ENCODE measurements around the gene SLC16A9.

SLC16A9 gene

DNA sequence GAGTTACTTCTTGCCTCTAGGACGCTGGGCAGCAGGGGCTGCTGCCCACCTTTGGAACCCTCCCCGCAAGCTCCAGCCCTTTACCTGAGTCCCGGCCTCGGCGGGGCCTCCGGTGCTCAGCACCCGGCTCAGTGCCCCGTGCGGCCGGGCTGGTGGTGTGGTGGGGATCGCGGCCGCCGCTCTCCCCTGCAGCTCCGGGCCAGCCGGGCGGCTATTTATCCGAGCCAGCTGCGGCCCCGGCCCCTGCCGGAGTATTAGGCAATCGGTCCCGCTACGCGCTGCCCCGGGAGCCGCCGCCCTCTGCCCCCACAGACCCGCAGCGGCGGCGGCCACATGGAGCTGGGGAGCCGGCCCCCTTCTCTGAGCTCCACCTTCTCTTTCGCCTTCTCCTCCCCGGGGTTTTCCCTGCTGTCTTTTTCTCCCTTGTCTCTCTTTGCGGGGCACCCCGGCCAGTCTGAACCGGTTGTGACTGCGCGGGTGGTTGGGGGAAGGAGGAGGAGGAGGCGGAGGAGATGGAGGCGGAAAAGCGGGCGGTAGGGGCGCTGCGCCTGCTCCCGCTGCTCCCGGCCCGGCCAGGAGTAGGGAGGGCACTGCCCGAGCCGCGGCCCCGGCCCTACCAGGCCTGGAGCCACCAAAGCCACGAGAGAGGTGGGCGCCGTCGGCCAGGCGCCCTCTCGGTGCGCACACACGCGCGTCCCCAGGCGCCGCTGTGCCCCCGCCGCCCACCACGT lies at the start of gene SLC16A9:
Gene SLC16A9, minus strand, starts transcription at position 456 of the 731 bp plus-strand sequence. CDS start 25,559 bp downstream, outside the sequence.
- peak; percentile 54 for TF ChIP-seq ZFX (IDR thresholded peaks at IDR 0.05)
- TF ChIP-seq, protein P1, sequence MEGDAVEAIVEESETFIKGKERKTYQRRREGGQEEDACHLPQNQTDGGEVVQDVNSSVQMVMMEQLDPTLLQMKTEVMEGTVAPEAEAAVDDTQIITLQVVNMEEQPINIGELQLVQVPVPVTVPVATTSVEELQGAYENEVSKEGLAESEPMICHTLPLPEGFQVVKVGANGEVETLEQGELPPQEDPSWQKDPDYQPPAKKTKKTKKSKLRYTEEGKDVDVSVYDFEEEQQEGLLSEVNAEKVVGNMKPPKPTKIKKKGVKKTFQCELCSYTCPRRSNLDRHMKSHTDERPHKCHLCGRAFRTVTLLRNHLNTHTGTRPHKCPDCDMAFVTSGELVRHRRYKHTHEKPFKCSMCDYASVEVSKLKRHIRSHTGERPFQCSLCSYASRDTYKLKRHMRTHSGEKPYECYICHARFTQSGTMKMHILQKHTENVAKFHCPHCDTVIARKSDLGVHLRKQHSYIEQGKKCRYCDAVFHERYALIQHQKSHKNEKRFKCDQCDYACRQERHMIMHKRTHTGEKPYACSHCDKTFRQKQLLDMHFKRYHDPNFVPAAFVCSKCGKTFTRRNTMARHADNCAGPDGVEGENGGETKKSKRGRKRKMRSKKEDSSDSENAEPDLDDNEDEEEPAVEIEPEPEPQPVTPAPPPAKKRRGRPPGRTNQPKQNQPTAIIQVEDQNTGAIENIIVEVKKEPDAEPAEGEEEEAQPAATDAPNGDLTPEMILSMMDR (conservative IDR thresholded peaks at IDR 0.05), result peak; percentile 70
- H3K27ac ChIP-seq, result peak within 1 kb of the TSS; percentile 66

DNA sequence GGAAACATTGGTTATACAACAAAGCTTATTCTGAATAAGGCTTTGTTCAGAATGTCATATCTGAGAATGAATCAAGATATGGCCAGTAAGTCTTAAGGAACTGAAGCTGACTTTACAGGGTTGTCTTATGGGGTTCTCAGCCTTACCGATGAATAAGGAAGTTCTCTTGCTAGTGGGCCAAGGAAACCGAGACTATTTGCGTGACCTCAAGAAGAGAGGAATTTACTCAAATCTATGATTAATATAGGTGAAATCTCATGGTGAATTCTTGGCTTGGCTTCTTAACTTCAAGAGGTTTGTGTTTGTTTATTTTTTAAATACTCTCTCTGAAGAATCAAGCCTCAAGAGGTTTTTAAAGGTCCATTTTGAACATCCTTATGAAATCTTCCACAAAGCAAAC lies 48.3 kb upstream of the SLC16A9 start:
- no peak overlapping the region for H3K27ac ChIP-seq
- TF ChIP-seq, protein P1 (conservative IDR thresholded peaks at IDR 0.05), result no peak
- no peak for TF ChIP-seq ZFX (IDR thresholded peaks at IDR 0.05)

GRCh38 chr10:59754951-59755350 lies 45.3 kb upstream of the SLC16A9 start:
- TF ChIP-seq, protein P1 (conservative IDR thresholded peaks at IDR 0.05), result no peak
- no peak for TF ChIP-seq ZFX (IDR thresholded peaks at IDR 0.05)
- no peak overlapping the region for H3K27ac ChIP-seq

DNA sequence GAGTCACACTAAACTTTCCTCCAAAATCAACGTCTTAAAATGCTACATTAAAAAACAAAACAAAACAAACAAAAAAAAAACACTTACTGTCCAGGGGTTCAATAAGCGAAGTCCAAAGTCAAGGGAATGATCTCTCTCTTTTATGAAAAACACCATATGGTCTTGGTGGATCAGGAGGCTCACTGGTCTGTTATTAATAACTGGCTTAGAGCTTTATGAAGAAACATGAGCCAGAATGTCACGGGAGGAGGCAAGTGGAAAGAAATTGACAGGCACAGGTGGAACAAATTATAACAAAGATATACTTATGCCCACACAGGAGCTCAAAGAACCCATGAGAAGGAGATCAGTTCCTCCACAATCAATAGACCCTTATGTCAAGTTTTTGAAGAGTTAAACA lies 43.6 kb upstream of the SLC16A9 start, which contains the start of gene MRLN:
Gene MRLN, minus strand, starts transcription at position 189 of the 400 bp plus-strand sequence.
- no peak within 1 kb of the TSS for H3K27ac ChIP-seq
- no peak for TF ChIP-seq ZFX (IDR thresholded peaks at IDR 0.05)
- TF ChIP-seq, protein P1 (conservative IDR thresholded peaks at IDR 0.05), result no peak

DNA sequence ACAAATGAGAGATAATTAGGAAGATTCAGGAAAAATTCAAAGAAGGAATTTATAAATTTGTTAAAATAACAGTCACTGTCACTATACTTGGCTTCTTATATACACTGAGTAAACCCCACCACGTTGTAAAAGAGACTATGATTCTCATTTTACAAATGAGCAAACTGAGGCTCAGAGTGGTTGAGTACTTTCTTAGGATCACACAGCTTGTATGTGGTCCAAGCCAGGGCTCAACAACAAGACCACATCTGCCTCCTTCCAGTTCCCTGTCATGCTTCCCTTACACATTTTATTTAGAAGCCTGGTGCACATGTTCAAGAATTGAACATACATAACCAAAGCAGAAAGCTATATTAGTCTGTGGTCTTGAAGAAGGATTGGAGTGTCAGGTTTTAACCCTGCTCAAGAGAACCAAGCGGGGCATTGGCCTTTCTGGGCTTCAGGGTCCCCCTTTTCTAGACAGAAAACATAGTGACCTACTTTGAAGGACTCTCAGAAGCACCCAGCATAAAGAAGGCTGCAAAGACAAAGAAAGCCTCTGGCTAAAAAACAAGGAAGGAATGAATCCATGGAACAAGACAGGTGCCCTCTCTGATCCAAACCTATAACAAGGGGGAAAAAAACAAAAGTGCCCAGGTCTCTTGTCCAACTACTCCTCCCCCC lies 42.8 kb upstream of the SLC16A9 start:
- TF ChIP-seq, protein P1 (conservative IDR thresholded peaks at IDR 0.05), result no peak
- no peak for TF ChIP-seq ZFX (IDR thresholded peaks at IDR 0.05)
- no peak overlapping the region for H3K27ac ChIP-seq

GRCh38 chr10:59750155-59750945 lies 40.7 kb upstream of the SLC16A9 start:
- TF ChIP-seq, protein P1 (conservative IDR thresholded peaks at IDR 0.05), result no peak
- no peak for TF ChIP-seq ZFX (IDR thresholded peaks at IDR 0.05)
- no peak overlapping the region for H3K27ac ChIP-seq

Data from C4-2B (cell line).